Activated CD8-positive, alpha-beta T cell treated with anti-CD3 and anti-CD28 coated beads for 36 hours (primary cell): ENCODE data around the gene GALNT6. TPM values are rescaled to one million over a fixed set of nuclear protein-coding genes. Genes with fewer than 3 reads are reported as not detected.

Experiments
- ATAC-seq: fragments of 200-7000 bp; cut with Tn5 transposase; one replicate; pipeline ENCODE4 v1.10.0; 2021; ENCODE audit warnings: mild to moderate bottlenecking, moderate library complexity
- CTCF ChIA-PET: fragments of 350-600 bp; sonication (Branson Sonifier 250); formaldehyde crosslinking; loops from one replicate; lab custom pipeline; 2021; ENCODE audit warnings: antibody characterized with exemption; lab: Charles Lee
- POLR2A ChIA-PET: fragments of 350-600 bp; sonication (Branson Sonifier 250); formaldehyde crosslinking; loops from one replicate; lab custom pipeline; 2021; ENCODE audit warnings: antibody characterized with exemption; lab: Charles Lee
- DNase-seq: peaks from one replicate; pipeline ENCODE4 v3.0.0-alpha.2; 2020
- H3K27ac Mint-ChIP-seq: one replicate; pipeline ENCODE4 v1.8.0; 2021; ENCODE audit warnings: mild to moderate bottlenecking, mixed read lengths
- H3K27me3 Mint-ChIP-seq: one replicate; pipeline ENCODE4 v1.8.0; 2021; ENCODE audit warnings: mixed read lengths
- H3K36me3 Mint-ChIP-seq: one replicate; pipeline ENCODE4 v1.8.0; 2021; ENCODE audit warnings: low read depth, mixed read lengths
- H3K4me1 Mint-ChIP-seq: one replicate; pipeline ENCODE4 v1.8.0; 2021; ENCODE audit warnings: low read depth, mixed read lengths
- H3K4me3 Mint-ChIP-seq: one replicate; pipeline ENCODE4 v1.8.0; 2021; ENCODE audit warnings: mild to moderate bottlenecking, moderate library complexity, mixed read lengths
- H3K9me3 Mint-ChIP-seq: one replicate; pipeline ENCODE4 v1.8.0; 2021; ENCODE audit warnings: mixed read lengths
- CTCF ChIP-seq: fragments of 200-600 bp; IDR thresholded peaks from one replicate; pipeline ENCODE4 v1.8.0; 2022; ENCODE audit warnings: antibody characterized with exemption, mild to moderate bottlenecking
- intact Hi-C: fragments of 100-400 bp; cut with micrococcal nuclease; formaldehyde crosslinking; loops from one replicate; pipeline ENCODE4 v1.10.0; 2022
- total RNA-seq, 2 experiments: library from RNA; stranded (reverse); gene quantifications; one replicate each; pipeline ENCODE4 v1.2.3, GENCODE V29; 2021

GALNT6 gene
- total RNA-seq, 2 experiments from 2014 or later = 18.0 to 22.3 TPM

- Mint-ChIP-seq H3K4me1 (peaks cover 73% of the 10 kb centered on the region), H3K4me3 (peak overlapping the region; percentile 89), H3K9me3 (no peaks in the 10 kb centered on the region), H3K27ac (peak overlapping the region; percentile 78), H3K36me3 (peaks cover 7% of the 10 kb centered on the region), H3K27me3 (no peaks in the 10 kb centered on the region)
- POLR2A ChIA-PET = interaction anchor here (0.6 to 4.6 kb wide), 6 partner anchors 8 to 429 kb away, joined by 3 to 30 read pairs (median 4); no protein-coding TSS in a partner anchor
- CTCF ChIA-PET = interaction anchor here (1.2 kb wide), 1 partner anchor 429 kb away, joined by 4 read pairs; no protein-coding TSS in a partner anchor
- ATAC-seq = peak; percentile 19
- peak; percentile 55 for DNase-seq
- no peak for TF ChIP-seq CTCF
- intact Hi-C loops = no loop called here
Observed at GRCh38 chr12:51390891-51391282, 319 bp downstream of the GALNT6 start.

- ATAC-seq (no peak), DNase-seq (no peak)
- Mint-ChIP-seq H3K4me1 (peaks cover 69% of the 10 kb centered on the region), H3K9me3 (no peaks in the 10 kb centered on the region), H3K27ac (peak overlapping the region; percentile 78), H3K36me3 (peaks cover 8% of the 10 kb centered on the region), H3K4me3 (peak overlapping the region; percentile 89), H3K27me3 (no peaks in the 10 kb centered on the region)
- TF ChIP-seq CTCF = no peak
- POLR2A ChIA-PET = interaction anchor here (1.0 to 4.6 kb wide), 4 partner anchors 18 to 430 kb away, joined by 3 to 30 read pairs (median 5); no protein-coding TSS in a partner anchor
- CTCF ChIA-PET = interaction anchor here (1.2 kb wide), 1 partner anchor 429 kb away, joined by 4 read pairs; no protein-coding TSS in a partner anchor
- intact Hi-C loops = no loop called here
Observed at GRCh38 chr12:51390457-51390856, 749 bp downstream of the GALNT6 start.

GRCh38 chr12:51389302-51389999 lies 1.8 kb downstream of the GALNT6 start:
- no peaks in the 10 kb centered on the region for H3K9me3 Mint-ChIP-seq
- POLR2A ChIA-PET = interaction anchor here (4.6 kb wide), 1 partner anchor 17 kb away, joined by 30 read pairs; no protein-coding TSS in a partner anchor
- ATAC-seq (peak; percentile 40), DNase-seq (peak; percentile 70)
- intact Hi-C loops = no loop called here
- H3K27me3 Mint-ChIP-seq = no peaks in the 10 kb centered on the region
- no peak for TF ChIP-seq CTCF
- peak overlapping the region; percentile 65 for H3K27ac Mint-ChIP-seq
- H3K4me3 Mint-ChIP-seq = peak overlapping the region; percentile 11
- CTCF ChIA-PET = interaction anchor here (0.8 to 1.2 kb wide), 3 partner anchors 17 to 430 kb away, joined by 3 to 4 read pairs (median 3); no protein-coding TSS in a partner anchor
- peaks cover 59% of the 10 kb centered on the region for H3K4me1 Mint-ChIP-seq
- peaks cover 9% of the 10 kb centered on the region for H3K36me3 Mint-ChIP-seq

GRCh38 chr12:51388846-51389245 lies 2.4 kb downstream of the GALNT6 start:
- CTCF ChIA-PET = interaction anchor here (0.8 to 1.0 kb wide), 2 partner anchors 17 to 31 kb away, joined by 3 read pairs; no protein-coding TSS in a partner anchor
- intact Hi-C loops = no loop called here
- ATAC-seq (no peak), DNase-seq (no peak)
- H3K36me3 Mint-ChIP-seq = peaks cover 9% of the 10 kb centered on the region
- no peak for TF ChIP-seq CTCF
- POLR2A ChIA-PET = interaction anchor here (4.6 kb wide), 1 partner anchor 16 kb away, joined by 30 read pairs; no protein-coding TSS in a partner anchor
- H3K27me3 Mint-ChIP-seq = no peaks in the 10 kb centered on the region
- no peaks in the 10 kb centered on the region for H3K9me3 Mint-ChIP-seq
- peaks cover 56% of the 10 kb centered on the region for H3K4me1 Mint-ChIP-seq
- H3K4me3 Mint-ChIP-seq = no peak overlapping the region
- H3K27ac Mint-ChIP-seq = no peak overlapping the region
